K562 (cell line): ENCODE results near the gene SPATC1L. TPM values are rescaled to one million over a fixed set of nuclear protein-coding genes. Genes with fewer than 3 reads are reported as not detected.
A peak's percentile ranks its signal among the peaks of the same experiment; 100 is the strongest.

Source experiments
- AFF4 ChIP-seq: sonication (generic); formaldehyde crosslinking; IDR thresholded peaks from 2 replicates; pipeline ENCODE4 v1.8.0; 2023; ENCODE audit warnings: mild to moderate bottlenecking, missing genetic modification reagents
- ATF1 ChIP-seq, 2 experiments: fragments of 450-650 bp in 1 of 2; IDR thresholded peaks; 2 replicates each; pipeline ENCODE4 v1.6.1; 2016; ENCODE audit warnings: missing compliant biosample characterization in 1 of 2, missing genetic modification characterization in 1 of 2
- CC2D1A ChIP-seq: fragments of 450-650 bp; IDR thresholded peaks from 2 replicates; pipeline ENCODE4 v1.6.1; 2017; ENCODE audit warnings: mild to moderate bottlenecking
- DPF2 ChIP-seq: fragments of 450-650 bp; IDR thresholded peaks from 2 replicates; pipeline ENCODE4 v1.6.1; 2016
- FOXA1 ChIP-seq: fragments of 450-650 bp; IDR thresholded peaks from 2 replicates; pipeline ENCODE4 v1.6.1; 2016; ENCODE audit warnings: mild to moderate bottlenecking, borderline replicate concordance
- GATAD2B ChIP-seq: fragments of 450-650 bp; IDR thresholded peaks from 2 replicates; pipeline ENCODE4 v1.6.1; 2017; ENCODE audit warnings: mild to moderate bottlenecking, borderline replicate concordance
- HDAC3 ChIP-seq: fragments of 450-650 bp; IDR thresholded peaks from 2 replicates; pipeline ENCODE4 v1.6.1; 2018; ENCODE audit warnings: borderline replicate concordance, mild to moderate bottlenecking, moderate library complexity; ENCODE audit not compliant: partially characterized antibody
- HINFP ChIP-seq: fragments of 450-650 bp; conservative IDR thresholded peaks from 2 replicates; pipeline ENCODE4 v1.6.1; 2016; ENCODE audit warnings: missing genetic modification characterization, low read depth, mild to moderate bottlenecking, control low read depth, missing compliant biosample characterization
- IRF2 ChIP-seq: sonication (generic); formaldehyde crosslinking; IDR thresholded peaks from 2 replicates; pipeline ENCODE4 v1.8.1; 2022; ENCODE audit warnings: mild to moderate bottlenecking, missing genetic modification reagents
- KAT8 ChIP-seq: fragments of 450-650 bp; IDR thresholded peaks from 2 replicates; pipeline ENCODE4 v1.6.1; 2016; ENCODE audit warnings: low read depth, mild to moderate bottlenecking
- KLF10 ChIP-seq: fragments of 250-450 bp; sonication (Bioruptor Pico); IDR thresholded peaks from 2 replicates; pipeline ENCODE4 v1.6.1; 2021; ENCODE audit warnings: matching md5 sums
- KLF6 ChIP-seq: fragments of 250-450 bp; sonication (Bioruptor Pico); IDR thresholded peaks from 2 replicates; pipeline ENCODE4 v1.4.0; 2020; ENCODE audit warnings: mild to moderate bottlenecking, moderate library complexity, borderline replicate concordance
- NFXL1 ChIP-seq: fragments of 450-650 bp; formaldehyde crosslinking; IDR thresholded peaks from 2 replicates; pipeline ENCODE4 v1.4.0; 2021; ENCODE audit warnings: mild to moderate bottlenecking
- POLR2G ChIP-seq: fragments of 200-400 bp; formaldehyde crosslinking; IDR thresholded peaks from 2 replicates; pipeline ENCODE4 v1.6.1; 2017; ENCODE audit warnings: low read depth, mild to moderate bottlenecking, antibody characterized with exemption, low read length, moderate library complexity
- POLR3A ChIP-seq: IDR thresholded peaks from 2 replicates; pipeline ENCODE4 v1.6.1; 2011; ENCODE audit warnings: borderline replicate concordance, mild to moderate bottlenecking, moderate library complexity; ENCODE audit not compliant: insufficient read length, insufficient read depth; ENCODE audit errors: extremely low read depth
- SAP30 ChIP-seq: fragments of 200-600 bp; sonication (generic); IDR thresholded peaks from 2 replicates; pipeline ENCODE4 v1.6.1; 2012; ENCODE audit warnings: borderline replicate concordance, low read depth, mild to moderate bottlenecking, moderate library complexity, low read length, control low read depth, inconsistent platforms; ENCODE audit not compliant: insufficient read depth, poor library complexity, severe bottlenecking
- SMAD2 ChIP-seq: fragments of 150-350 bp; IDR thresholded peaks from 2 replicates; pipeline ENCODE4 v1.6.1; 2014; ENCODE audit warnings: low read depth, mild to moderate bottlenecking, low read length
- SMAD4 ChIP-seq: fragments of 250-450 bp; sonication (Bioruptor Pico); conservative IDR thresholded peaks from 2 replicates; pipeline ENCODE4 v1.8.0; 2021; ENCODE audit warnings: inconsistent platforms, mild to moderate bottlenecking, moderate library complexity
- TAF15 ChIP-seq: fragments of 200-400 bp; formaldehyde crosslinking; IDR thresholded peaks from 2 replicates; pipeline ENCODE4 v1.6.1; 2017; ENCODE audit warnings: mild to moderate bottlenecking, low read depth, low read length, moderate library complexity
- THRAP3 ChIP-seq: fragments of 450-650 bp; IDR thresholded peaks from 2 replicates; pipeline ENCODE4 v1.6.1; 2016; ENCODE audit warnings: mild to moderate bottlenecking, inconsistent platforms, borderline replicate concordance
- ZNF12 ChIP-seq: sonication (generic); formaldehyde crosslinking; IDR thresholded peaks from 2 replicates; pipeline ENCODE4 v1.4.0; 2020; ENCODE audit warnings: mild to moderate bottlenecking, missing genetic modification reagents
- ZNF77 ChIP-seq: fragments of 250-450 bp; sonication (Bioruptor Pico); IDR thresholded peaks from 2 replicates; pipeline ENCODE4 v1.5.0; 2020
- polyA plus RNA-seq, 8 experiments: library from polyadenylated mRNA; depleted of rRNA in 4 of 8; stranded (reverse) in 5 of 8; unstranded in 3 of 8; fragments of >200 nt; fragmentation: Nextera tagmentation in 2 of 8; fragmentation: Illumina TruSeq in 1 of 8; extraction: Ambion mirVana in 2 of 8; extraction: Trizol in 1 of 8; gene quantifications; 2 replicates each; pipeline versions ENCODE4 v1.2.1 to v1.2.3, GENCODE V29; 2011 to 2014; ENCODE audit warnings: inconsistent platforms in 1 of 8, missing spikeins in 1 of 8
- total RNA-seq, 7 experiments: library from RNA; depleted of rRNA in 6 of 7; stranded (reverse); fragments of >200 nt in 6 of 7; fragmentation: Illumina TruSeq in 2 of 7; extraction: Trizol in 2 of 7; gene quantifications; 2 replicates each; pipeline versions ENCODE4 v1.2.1 to v1.2.3, GENCODE V29; 2011 to 2021; ENCODE audit warnings: low replicate concordance in 1 of 7

SPATC1L gene
- total and polyA plus RNA-seq, 9 of the 15 experiments (the other 6 are each of a cell fraction or from before 2014, with no cell fraction given) = 0.14 to 121 (median 34.0) TPM; not detected in 1

DNA sequence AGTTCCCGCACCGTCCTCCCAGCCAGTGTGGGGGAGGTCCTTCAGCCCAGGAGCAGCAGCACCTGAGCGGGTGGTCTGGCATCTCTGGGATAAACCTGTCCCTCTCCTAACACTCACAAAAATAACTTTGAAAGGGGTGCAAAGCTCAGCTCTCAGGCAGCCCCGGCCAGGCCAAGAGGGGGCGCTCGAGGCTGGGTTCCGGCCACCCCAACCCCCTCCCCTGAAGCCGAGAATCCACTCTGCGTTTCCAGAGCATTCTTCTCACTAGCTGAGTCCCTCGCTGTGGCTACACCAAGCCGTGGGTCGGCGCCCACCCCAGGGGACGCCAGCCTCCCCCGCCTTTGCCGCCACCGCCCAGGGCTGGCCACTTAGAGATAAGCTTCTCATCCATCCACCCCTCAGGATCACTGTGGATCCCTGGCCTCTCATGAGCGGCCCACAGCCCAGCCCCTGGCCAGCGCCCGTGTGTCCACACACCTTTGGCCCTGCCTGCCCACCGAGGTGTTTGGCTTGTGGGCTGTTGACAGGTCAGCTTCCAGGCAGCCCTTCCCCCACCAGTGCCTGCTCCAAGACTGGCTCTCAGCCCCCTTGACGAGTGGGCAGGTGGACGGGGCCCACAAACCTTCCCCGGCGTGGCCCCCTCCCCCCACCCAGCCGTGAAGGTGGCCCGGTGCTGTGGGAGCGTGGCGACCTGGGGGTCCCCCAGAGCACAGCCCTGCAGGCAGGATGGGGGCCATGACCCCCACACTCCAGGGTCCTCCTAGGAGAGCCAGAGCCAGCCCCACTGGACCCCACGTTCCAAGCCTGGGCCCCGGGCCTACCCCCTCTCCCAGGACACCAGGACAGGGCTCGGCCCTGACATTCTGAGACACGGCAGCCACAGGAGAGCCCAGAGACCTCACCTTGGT lies 30.8 kb downstream of the SPATC1L start (continued):
- TF ChIP-seq HINFP (tag) (no peak), AFF4 (no peak; the same call in 1 of the 2 replicates), POLR3A (no peak), FOXA1 (no peak), KLF10 (CRISPR knock-in tag) (no peak), HDAC3 (no peak), CC2D1A (peak; percentile 80), ZNF12 (CRISPR knock-in tag) (no peak), THRAP3 (no peak), ATF1 (CRISPR knock-in tag; IDR thresholded peaks at IDR 0.05) (no peak), ATF1 (tag; IDR thresholded peaks at IDR 0.05) (peak; percentile 47; the same call in 1 of the 2 replicates), DPF2 (peak; percentile 87), NFXL1 (CRISPR knock-in tag) (no peak), SAP30 (no peak), TAF15 (no peak), POLR2G (peak; percentile 81), SMAD2 (no peak), IRF2 (CRISPR knock-in tag) (no peak), GATAD2B (peak; percentile 95; the same call in 1 of the 2 replicates), SMAD4 (CRISPR knock-in tag) (peak; percentile 84), KAT8 (no peak), KLF6 (CRISPR knock-in tag) (no peak), ZNF77 (CRISPR knock-in tag) (no peak)
